ENCODE data around the gene MREG.

Gene MREG

GRCh38 chr2:216039918-216040317 is 26.6 kb upstream of the MREG start:
- ChIA-PET POLR2A (ENCODE audit: low non-redundant PET) (no interaction called here), CTCF (no interaction called here)
- TF ChIP-seq, protein P1, sequence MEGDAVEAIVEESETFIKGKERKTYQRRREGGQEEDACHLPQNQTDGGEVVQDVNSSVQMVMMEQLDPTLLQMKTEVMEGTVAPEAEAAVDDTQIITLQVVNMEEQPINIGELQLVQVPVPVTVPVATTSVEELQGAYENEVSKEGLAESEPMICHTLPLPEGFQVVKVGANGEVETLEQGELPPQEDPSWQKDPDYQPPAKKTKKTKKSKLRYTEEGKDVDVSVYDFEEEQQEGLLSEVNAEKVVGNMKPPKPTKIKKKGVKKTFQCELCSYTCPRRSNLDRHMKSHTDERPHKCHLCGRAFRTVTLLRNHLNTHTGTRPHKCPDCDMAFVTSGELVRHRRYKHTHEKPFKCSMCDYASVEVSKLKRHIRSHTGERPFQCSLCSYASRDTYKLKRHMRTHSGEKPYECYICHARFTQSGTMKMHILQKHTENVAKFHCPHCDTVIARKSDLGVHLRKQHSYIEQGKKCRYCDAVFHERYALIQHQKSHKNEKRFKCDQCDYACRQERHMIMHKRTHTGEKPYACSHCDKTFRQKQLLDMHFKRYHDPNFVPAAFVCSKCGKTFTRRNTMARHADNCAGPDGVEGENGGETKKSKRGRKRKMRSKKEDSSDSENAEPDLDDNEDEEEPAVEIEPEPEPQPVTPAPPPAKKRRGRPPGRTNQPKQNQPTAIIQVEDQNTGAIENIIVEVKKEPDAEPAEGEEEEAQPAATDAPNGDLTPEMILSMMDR (conservative IDR thresholded peaks at IDR 0.05; ENCODE audit: low read depth): no peak
- H3K27ac ChIP-seq: no peak overlapping the region
- no peak for DNase-seq (ENCODE audit: low spot score)

GRCh38 chr2:216034065-216034464 is 20.7 kb upstream of the MREG start:
- DNase-seq (ENCODE audit: low spot score): peak; percentile 70
- H3K27ac ChIP-seq: no peak overlapping the region
- ChIA-PET POLR2A (ENCODE audit: low non-redundant PET) (interaction anchor here (0.5 kb wide), 1 partner anchor 9 kb away, joined by 3 read pairs; no protein-coding TSS in a partner anchor), CTCF (interaction anchor here (0.6 to 2.1 kb wide), 10 partner anchors 8 to 86 kb away, joined by 3 to 7 read pairs (median 4); partner anchors contain the start of genes PECR and TMEM169)
- TF ChIP-seq, protein P1 (conservative IDR thresholded peaks at IDR 0.05; ENCODE audit: low read depth): peak; percentile 84

DNA sequence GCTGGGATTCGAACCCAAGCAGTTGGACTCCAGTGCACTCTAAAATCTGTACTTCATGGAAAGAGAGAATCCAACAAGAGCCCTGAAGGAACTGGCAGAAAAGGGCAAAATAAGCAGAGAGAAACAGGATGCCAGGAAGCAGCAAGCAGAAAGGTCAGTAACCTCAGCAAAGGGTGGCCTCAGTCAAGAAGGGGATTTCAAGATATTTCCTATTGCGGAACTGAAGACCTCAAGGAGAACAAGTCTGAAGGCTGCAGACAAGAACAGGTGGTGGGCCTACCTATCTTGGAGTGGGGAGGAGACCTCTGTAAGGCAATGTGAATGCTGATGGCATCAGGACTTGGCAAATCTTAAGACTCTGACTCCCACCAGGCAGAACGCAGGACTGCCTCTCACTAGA is 20.1 kb upstream of the MREG start:
- ChIA-PET POLR2A (ENCODE audit: low non-redundant PET) (interaction anchor here (0.5 kb wide), 1 partner anchor 14 kb away, joined by 3 read pairs; no protein-coding TSS in a partner anchor), CTCF (interaction anchor here (0.6 to 2.1 kb wide), 8 partner anchors 9 to 86 kb away, joined by 3 to 7 read pairs (median 4); partner anchors contain the start of genes PECR and TMEM169)
- TF ChIP-seq, protein P1 (conservative IDR thresholded peaks at IDR 0.05; ENCODE audit: low read depth): no peak
- no peak overlapping the region for H3K27ac ChIP-seq
- DNase-seq (ENCODE audit: low spot score): no peak

DNA sequence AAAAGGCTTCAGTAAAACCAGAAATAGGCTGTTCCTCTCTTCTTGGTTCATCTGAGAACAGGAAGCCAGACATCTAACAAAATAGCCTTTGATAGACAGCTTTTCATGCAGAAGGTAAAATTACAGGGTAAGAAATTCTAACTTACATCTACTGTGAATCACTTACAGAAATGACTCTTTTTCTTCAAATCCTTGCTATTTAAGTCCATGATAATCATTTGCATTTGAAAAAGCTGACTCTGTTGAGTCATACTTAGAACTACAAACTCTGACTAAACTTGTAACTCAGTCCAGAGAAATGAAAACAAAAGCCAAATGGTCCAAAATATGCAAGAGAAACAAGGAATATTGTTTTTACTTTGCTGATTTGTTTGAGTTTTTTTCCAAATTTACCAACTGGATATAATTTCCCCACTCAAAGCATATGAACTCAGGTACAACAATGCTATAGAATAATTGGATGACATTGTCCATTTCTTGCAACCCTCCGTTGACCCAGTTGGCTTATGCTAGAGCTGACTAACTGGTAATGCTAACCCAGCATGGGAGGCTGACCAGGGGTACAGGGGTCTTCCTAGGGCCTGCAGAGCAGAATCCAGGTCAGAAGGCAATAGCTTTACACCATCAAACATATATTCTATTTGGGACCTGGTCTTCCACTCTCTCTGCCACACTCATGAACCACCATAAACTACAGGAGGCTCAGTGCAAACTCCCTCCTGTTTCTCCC is 18.8 kb upstream of the MREG start:
- H3K27ac ChIP-seq: no peak overlapping the region
- CTCF ChIA-PET: interaction anchor here (0.5 to 1.2 kb wide), 3 partner anchors 13 to 48 kb away, joined by 3 to 6 read pairs (median 5); no protein-coding TSS in a partner anchor
- TF ChIP-seq, protein P1 (conservative IDR thresholded peaks at IDR 0.05; ENCODE audit: low read depth): no peak
- peak; percentile 14 for DNase-seq (ENCODE audit: low spot score)
- POLR2A ChIA-PET (ENCODE audit: low non-redundant PET): no interaction called here

GRCh38 chr2:216030216-216030615 is 16.9 kb upstream of the MREG start:
- H3K27ac ChIP-seq: no peak overlapping the region
- CTCF ChIA-PET: no interaction called here
- TF ChIP-seq, protein P1 (conservative IDR thresholded peaks at IDR 0.05; ENCODE audit: low read depth): no peak
- no peak for DNase-seq (ENCODE audit: low spot score)
- POLR2A ChIA-PET (ENCODE audit: low non-redundant PET): no interaction called here

DNA sequence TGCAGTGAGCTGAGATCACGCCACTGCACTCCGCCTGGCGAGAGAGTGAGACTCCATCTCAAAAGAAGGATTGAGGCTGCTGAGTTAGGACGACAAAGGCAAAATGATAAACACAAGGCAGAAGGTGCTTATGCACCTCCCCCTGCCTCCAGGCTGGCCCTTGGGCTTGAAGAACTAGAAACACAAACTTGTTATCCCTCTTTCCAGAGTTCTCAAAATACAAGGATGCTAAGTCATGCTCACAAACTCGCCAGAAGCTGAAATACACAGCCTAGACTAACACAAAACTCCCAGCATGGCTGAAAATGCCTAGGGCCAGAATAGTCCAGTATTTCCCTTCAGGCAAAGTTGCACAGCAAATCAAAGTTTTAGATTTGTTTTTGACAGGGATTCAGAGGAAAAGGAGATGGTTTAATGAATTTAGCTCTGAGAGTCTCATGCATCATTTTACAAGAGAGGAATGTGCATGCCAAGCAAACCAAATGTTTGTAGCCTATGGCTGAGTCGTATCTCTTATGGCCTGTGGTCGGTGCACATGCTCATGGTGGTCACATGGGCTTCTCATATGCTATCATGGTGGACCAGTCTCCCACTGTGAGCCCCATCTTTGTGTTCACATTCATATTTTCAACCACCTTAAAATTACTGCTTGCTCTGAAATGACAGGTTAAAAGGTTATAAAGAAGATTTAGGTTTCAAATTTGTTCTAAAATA is 16.2 kb upstream of the MREG start:
- ChIA-PET CTCF (no interaction called here), POLR2A (ENCODE audit: low non-redundant PET) (no interaction called here)
- no peak overlapping the region for H3K27ac ChIP-seq
- TF ChIP-seq, protein P1 (conservative IDR thresholded peaks at IDR 0.05; ENCODE audit: low read depth): no peak
- DNase-seq (ENCODE audit: low spot score): no peak
